ENCODE results near the gene ELOVL5.
"Not testable (repeated sequence)": the region's sequence is repeated elsewhere in the genome, so short reads cannot be mapped to it uniquely, and the experiment has no call there.

Gene ELOVL5

DNA sequence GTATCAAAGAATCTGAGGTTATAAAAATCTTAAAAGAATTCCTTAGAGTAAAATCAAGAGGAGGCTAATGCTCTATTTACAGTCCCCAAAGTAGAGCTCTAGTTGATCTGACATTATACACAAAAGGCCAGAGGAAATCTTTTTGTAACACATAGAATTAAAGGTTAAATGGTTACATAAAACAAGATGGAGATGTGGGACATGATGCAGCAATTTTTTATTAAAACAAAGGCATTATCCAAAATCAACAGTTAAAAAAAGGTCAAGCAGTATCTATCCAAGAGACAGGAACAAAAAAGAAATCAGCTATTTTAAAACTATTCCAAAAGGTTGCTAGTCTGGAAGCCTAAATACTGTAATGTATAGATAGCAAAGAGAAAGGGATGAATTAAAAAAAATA lies 20.4 kb downstream of the ELOVL5 start:
- no peak for DNase-seq (ENCODE audit: low read depth)

DNA sequence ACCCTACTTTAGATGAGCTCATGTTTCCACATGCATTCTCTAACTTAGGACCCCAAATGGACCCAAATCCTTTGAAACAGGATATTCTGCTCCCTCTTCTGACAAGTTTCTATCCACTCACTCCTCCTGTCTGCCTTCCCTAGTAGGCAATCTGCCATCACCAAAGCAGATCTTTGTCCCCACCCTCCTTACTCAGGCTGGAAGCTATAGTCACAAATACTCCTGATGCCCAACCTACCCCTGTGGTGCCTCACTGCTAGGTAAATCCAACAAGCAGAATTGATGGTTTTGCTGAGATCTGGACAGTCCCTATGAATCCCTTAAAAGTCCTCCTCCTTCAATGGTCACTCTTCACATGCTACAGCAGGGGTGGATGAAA lies 21.7 kb downstream of the ELOVL5 start:
- no peak for DNase-seq (ENCODE audit: low read depth)

DNA sequence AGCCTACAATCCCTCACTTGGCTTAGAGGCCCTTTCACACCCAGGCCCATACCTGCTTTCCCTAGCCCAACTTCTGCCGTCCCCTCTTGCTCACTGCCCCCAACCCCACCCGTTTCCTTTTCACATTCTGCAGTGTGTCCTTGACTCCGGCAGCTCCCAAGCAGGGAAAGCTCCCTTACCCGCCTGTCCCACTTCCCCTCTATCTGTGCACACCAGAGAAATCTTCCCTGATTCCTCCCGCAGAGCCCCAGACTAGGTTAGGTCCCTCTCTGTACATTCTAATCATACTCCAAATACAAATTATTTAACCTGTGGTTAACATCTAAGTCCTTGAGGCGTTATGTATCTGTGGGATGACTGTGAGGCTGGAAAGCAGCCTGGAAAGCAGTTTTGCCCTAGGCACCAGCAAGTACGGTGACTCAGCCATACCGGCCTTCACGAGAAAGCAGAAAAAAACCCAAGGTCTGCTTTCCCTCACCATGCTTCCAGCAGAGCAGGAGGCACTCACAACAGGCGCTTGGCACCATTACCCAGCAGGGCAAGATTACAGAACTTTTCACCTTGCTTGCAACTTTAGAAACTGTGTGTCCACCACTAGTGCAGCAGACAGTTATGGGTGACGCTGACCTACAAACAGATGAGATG lies 22.3 kb downstream of the ELOVL5 start:
- no peak for DNase-seq (ENCODE audit: low read depth)

DNA sequence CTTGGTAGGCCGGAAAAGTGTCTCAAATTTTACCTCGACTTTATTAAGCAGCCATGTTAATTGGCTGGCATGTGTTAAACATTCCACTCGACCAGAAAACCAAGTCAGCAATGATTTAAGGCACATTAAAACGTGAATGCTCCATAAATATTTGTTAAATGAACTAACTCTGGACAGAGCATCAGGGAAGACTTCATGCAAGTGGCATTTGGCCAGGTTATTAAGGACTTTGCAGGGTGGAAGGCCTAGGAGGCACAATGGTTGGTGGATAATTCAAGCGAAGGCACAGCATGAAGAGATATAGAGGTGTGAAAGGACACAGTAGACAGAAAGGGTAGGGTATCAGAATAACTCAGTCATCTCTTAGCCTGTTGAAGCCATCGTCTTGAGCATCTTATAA lies 23.0 kb downstream of the ELOVL5 start:
- no peak for DNase-seq (ENCODE audit: low read depth)

DNA sequence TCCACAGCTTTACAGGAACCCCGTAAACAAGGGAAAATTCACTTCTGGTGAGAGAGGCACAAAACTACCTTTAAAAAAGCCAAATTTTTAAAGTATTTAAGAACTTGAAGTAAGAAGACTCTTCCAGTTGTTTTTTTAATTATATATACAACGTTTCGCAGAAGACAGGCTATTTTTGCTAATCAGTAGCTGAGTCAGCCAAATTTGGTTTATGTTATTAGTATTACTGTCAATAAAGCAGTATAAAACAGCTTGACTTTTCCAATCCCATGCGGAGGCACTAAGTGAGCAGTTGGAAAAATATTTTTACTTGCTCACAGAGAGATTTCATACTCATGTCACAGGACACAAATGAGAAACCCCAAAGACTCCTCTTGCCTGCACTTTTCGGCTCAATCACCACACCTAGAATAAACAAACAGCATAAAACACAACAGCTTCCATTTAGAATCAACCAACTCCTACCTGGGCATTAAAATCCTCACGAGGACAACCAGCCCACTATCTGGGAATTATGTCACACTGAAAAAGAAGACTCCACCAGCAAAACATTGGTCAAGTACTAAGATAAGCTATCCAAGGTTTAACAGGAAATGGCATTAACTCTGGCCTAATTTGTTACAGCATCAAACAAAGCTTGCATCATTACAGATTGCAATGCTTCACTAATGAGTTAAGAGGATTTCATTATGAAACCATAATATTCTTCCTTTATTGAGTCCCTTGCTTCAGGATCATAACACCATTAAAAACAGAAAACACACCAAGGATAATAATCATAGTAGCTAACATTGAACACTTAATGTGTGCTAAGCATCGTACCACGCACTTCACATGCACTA lies 26.3 kb downstream of the ELOVL5 start:
- DNase-seq (ENCODE audit: low read depth), result no peak

DNA sequence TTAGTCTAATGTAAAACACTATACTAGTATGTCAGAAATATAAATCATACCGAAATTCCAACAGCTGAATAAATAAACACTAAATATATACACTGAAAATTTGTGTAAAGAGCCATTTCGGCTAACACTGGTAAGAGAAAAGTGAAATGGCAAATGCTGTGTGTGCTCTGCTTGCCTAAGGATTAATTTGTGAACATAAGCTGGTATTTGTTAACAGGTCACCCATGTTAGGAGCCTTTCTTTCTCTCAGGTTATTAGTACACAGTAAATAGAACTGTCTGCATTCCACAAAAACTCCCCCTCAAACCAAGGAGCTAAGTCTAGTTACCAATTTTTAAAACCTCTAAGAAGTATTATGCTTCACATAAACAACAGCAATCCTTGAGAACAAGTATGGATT lies 27.0 kb downstream of the ELOVL5 start:
- no peak for DNase-seq (ENCODE audit: low read depth)

DNA sequence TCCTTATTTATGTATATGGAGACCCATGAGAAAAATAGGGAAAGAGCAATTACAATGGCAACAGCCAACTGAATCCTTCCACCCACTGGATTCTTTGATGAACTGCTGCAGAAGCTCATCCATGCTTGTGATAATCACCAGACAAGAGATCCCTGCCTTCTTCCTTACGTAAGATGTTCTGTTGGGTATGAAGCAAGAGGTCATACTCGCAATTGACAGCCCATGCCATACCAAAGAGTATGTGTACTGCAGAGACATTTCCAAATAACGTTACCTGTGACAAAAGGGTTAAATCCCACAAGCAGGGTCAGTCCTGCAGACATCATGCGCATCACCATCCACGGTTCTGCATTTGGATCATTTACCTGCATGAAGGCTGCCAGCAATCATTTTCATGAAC lies 27.8 kb downstream of the ELOVL5 start:
- DNase-seq (ENCODE audit: low read depth), result no peak

DNA sequence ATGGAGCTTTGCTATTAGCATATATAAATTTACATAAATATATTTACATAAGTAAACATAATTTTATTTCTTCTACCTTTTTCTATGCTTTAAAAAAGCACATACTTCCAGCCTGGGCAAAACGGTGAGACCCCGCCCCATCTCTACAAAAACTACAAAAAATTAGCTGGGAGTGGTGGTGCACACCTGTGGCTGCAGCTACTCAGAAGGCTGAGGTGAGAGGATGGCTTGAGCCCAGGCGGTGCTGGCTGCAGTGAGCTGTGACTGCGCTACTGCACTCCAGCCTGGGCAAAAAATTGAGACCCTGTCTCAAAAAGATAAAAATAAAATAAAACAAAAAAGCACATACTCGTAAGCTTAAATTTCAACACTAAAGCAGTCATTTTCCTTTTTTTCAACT lies 30.3 kb downstream of the ELOVL5 start:
- DNase-seq (ENCODE audit: low read depth), result no peak

DNA sequence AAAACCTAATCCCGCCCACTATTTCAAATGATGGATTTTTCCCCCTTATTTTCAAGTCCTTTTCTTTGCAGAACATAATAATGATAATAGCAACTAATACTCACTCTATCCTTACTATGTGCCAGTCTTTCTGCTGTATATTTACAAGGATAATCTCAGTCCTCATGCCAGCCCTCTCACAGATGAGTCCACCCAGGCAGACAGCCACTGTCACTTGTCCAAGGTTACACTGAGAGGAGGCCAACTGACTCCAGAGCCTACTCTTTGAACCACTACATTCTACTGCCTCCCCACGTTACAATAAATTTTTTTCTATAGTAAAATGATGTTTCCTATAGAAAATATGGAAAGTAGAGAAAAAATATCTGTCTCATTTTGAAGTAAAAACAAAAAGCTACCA lies 30.9 kb downstream of the ELOVL5 start:
- DNase-seq (ENCODE audit: low read depth), result no peak

DNA sequence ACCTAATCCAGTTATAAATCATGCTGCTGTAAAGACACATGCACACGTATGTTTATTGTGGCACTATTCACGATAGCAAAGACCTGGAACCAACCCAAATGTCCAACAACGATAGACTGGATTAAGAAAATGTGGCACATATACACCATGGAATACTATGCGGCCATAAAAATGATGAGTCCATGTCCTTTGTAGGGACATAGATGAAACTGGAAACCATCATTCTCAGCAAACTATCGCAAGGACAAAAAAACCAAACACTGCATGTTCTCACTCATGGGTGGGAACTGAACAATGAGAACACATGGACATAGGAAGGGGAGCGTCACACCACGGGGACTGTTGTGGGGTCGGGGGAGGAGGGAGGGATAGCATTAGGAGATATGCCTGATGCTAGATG lies 31.5 kb downstream of the ELOVL5 start:
- not testable (repeated sequence) for DNase-seq (ENCODE audit: low read depth)

DNA sequence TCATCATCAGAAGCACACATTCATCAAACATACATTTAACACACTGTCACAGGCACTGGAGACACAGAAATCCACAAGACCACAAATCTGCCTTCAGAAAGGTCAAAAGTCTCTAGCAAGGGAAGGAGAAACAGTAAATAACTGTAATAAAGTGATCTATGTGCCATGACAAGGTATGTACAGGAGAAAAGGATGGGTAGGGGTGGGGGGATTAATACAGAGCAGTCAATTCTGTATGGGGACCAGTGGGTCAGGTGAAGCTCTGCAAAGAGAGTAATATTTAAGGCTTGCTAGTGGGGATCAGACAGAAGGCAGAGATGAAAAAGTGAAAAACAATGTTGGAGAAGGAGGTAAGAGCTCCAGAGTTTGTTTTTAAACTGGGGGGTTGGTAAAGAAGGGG lies 32.6 kb downstream of the ELOVL5 start:
- no peak for DNase-seq (ENCODE audit: low read depth)

DNA sequence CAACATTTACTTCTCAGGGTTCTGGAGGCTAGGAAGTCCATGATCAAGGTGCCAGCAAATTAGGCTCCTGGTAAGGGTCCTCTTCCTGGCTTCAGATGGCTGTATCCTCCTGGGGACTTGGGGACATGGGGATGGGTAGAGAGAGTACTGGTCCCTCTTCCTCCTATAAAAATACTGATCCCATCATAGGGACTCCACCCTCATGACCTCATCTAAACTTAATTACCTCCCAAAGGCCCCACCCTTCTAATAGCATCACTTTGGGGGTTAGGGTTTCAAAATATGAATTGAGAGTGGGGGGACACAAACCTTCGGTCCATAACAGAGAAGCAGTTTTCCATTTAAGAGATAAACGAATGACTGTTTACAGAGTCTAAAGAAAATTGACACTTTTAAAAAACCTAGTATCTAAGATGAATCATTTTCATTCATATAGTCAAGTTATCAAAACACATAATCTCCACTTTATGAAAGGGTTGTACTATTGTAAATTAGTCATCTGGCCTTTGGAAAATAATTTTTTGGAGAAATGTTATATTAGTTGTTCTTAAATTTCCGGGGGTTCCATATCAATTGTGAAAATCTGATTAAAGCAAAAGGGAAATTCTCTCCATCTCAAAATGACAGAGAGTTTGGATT lies 33.5 kb downstream of the ELOVL5 start:
- no peak for DNase-seq (ENCODE audit: low read depth)

DNA sequence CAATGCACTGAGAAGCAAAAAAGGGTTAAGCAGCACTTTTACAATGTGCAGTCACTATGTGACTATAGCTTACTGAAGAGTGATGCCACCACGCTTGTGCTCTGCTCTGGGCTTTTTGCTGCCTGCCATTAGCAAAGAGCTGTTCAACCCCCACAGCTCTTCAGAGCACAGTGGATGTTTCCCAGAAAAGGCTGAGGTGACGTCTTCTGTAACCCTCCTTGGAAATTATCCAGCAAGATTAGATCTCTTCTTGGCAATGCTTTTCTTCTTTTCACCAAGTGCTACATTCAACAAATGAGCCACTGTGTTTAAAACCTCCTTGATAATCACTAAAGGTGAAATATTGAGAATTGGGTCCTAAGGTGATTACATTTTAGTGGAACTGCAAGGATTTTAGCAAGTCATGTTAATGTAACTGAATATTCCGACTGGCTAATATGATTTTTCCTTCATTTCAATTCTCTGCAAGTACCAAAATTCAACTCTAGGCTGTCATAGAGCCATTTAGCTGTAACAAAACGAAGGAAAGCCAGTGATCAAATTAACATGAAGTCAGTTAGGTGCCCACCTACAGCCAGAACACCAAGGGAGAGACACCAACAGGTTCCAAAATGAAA lies 34.9 kb downstream of the ELOVL5 start:
- no peak for DNase-seq (ENCODE audit: low read depth)

DNA sequence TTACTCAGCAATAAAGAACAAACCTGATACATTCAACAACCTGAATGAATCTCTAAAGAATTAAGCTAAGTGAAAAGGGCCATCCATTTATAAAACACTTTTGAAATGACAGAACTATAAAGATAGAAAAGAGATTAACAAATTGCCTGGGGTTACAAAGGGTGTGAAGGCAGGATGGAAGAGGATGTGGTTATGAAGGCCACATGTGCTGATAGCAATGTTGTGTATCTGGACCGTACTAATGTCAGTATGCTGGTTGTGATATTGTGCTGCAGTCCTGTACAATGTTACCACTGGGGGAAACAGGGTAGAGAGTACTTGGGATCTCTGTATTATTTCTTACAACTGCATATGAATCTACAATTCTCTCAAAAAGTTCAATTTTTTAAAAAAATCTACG lies 36.4 kb downstream of the ELOVL5 start:
- DNase-seq (ENCODE audit: low read depth), result no peak

DNA sequence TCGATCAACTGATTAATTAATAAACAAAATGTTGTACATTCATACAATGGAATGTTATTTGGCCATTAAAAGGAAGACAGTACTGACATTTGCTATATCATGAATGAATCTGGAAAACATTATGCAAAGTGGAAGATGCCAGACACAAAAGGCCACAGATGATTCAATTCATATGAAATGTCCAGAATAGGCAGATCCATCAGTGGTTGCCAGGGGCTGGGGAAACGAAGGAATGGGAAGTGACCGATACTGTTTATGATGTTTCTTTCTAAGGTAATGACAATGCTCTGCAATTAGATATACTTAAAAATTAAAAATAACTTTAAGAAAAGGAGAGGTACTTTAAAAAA lies 37.2 kb downstream of the ELOVL5 start:
- DNase-seq (ENCODE audit: low read depth), result no peak

DNA sequence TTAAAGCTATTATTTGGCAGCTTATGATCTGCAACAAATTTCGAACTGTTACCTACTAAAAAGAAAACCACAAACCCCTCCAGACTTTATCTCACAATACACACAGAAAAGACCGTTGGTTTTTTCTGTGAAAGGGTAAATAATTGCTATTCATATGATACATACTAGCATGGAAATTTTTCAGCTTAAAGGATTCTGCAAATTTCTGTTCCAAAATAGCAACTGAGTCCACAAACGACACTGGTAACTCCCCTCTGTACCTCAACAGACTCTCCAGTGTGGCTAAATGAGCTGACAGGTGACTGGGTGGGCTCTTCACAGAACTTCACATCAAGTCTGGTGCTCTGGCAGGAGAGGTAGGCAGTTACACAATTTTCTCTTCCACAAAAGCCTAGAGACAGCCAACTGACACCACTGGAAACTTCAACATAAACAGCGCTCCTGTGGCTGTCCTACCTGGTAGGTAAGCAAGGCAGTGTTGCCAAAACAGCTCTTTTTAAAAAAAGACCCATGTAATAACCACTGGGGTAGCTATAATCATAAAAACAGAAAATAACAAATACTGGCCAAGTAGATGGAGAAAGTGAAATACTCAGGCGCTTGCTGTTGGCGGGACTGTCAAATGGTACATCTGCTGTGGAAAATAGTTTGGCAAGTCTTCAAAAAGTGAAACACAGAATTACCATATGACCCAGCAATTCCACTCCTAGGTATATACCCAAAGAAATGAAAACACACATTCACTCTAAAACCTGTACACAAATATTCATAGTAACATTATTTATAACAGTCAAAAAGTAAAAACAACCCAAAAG lies 37.8 kb downstream of the ELOVL5 start:
- DNase-seq (ENCODE audit: low read depth), result no peak

DNA sequence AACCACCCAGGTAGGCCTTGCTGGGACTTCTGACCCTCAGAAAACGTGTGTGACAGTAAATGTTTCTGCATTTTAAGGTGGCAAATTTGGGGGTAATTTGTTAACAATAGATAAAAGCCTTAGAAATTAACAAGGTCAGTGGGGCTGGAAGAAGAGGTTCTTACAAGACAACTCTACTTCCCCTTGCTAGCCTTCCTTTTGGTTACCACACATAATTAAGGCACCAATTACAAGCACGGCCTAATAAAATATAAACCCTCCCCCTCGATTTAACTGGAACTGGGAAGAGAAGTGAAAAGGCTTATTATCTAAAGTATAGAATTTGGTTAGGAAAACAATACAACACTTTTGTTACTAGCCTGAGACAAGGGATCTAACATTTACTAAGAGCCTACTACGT lies 38.8 kb downstream of the ELOVL5 start:
- DNase-seq (ENCODE audit: low read depth), result no peak

DNA sequence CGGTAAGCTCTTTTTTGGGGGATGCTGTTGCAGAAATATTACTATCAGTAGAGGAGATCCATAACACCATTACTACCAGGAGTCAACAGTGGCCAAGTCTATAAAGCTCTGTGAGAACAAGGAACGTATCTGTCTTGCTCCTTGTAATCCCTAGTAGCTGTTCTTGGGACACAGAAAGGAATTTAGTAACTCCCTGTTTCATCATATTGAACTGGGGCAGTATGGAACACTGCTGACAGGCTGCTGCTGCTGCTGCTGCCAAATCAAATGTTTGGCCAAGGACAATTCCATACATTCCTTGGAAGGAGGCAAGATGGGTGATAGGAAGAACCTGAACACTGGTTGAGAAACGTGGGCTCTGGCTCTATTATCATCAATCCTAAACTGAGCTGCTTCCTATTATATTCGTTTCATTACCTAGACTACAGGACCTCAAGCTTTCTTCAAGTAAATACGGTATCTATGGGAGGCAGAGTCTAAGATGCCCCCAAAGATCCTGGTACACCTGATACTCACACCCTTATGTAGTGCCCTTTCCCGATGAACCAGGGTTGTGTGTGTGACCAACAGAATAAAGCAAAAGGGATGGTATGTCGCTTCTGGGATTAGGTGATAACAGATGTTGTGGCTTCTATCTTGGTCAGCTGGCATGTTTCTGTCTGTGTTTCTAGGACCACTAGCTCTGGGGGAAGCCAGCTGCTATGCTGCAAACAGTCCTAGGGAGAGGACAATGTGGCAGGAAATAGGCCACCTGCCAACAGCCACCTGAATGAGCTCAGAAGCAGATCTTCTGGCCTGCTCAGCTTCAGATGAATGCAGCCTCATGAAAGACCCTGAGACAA lies 39.5 kb downstream of the ELOVL5 start:
- no peak for DNase-seq (ENCODE audit: low read depth)

DNA sequence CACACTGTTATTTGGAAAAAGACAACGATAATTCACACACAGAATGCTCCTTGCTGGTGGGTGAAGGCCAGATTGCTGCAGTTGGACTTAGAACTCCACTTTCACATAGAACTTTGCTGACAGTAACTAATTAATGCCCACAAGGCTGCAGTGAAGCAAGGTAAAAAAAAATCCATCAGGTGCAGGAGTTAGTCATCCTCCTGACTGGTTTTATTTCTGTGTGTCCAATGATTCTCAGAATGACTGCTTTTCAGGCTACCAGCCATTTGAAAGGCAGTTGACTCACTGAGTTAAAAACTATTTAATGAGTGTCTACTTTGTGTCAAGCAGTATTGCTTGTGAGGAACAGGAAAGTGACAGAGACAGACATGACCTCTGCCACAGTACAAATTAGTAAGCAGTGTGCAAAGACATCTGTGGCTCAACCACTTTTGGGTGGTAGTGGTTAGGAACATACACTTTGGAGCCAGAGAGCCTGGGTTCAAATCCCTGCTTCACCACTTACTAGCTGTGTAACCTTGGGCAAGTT lies 41.9 kb downstream of the ELOVL5 start:
- no peak for DNase-seq (ENCODE audit: low read depth)

DNA sequence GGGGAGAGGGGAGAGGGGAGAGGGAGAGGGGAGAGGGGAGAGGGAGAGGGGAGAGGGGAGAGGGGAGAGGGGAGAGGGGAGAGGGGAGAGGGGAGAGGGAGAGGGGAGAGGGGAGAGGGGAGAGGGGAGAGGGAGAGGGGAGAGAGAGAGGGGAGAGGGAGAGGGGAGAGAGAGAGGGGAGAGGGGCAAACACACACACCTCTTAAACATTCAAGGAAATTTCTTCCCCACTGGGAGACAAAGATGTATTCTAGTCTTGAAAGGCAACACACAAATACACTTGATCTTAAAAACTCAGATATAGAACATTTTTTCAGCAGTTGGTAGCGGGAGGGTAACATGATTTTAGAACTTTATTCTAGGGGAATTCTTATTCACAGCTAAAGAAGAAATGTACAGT lies 42.5 kb downstream of the ELOVL5 start:
- DNase-seq (ENCODE audit: low read depth), result not testable (repeated sequence)

DNA sequence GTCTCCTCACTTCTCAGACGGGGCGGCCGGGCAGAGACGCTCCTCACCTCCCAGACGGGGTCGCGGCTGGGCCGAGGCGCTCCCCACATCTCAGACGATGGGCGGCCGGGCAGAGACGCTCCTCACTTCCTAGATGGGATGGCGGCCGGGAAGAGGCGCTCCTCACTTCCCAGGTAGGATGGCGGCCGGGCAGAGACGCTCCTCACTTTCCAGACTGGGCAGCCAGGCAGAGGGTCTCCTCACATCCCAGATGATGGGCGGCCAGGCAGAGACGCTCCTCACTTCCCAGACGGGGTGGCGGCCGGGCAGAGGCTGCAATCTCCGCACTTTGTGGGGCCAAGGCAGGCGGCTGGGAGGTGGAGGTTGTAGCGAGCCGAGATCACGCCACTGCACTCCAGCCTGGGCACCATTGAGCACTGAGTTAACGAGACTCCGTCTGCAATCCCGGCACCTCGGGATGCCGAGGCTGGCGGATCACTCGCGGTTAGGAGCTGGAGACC lies 43.2 kb downstream of the ELOVL5 start:
- not testable (repeated sequence) for DNase-seq (ENCODE audit: low read depth)
